ENCODE results near the gene CCDC18.

DNA sequence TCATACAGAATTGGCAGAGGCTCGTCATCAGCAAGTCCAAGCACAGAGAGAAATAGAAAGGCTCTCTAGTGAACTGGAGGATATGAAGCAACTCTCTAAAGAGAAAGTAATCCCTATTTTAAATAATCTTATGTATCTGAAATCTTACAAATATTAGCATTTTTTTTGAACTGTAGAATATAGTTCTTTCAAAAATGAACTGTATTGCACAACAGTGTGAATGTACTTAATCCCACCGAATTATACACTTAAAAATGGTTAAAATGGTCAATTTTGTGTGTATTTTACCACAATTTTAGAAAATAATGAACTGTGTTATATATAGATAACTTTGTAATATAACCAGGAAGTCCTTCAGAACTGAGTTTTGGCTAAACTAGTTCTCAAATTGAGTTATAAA is 75.9 kb downstream of the CCDC18 start:
- TF ChIP-seq, protein P1, sequence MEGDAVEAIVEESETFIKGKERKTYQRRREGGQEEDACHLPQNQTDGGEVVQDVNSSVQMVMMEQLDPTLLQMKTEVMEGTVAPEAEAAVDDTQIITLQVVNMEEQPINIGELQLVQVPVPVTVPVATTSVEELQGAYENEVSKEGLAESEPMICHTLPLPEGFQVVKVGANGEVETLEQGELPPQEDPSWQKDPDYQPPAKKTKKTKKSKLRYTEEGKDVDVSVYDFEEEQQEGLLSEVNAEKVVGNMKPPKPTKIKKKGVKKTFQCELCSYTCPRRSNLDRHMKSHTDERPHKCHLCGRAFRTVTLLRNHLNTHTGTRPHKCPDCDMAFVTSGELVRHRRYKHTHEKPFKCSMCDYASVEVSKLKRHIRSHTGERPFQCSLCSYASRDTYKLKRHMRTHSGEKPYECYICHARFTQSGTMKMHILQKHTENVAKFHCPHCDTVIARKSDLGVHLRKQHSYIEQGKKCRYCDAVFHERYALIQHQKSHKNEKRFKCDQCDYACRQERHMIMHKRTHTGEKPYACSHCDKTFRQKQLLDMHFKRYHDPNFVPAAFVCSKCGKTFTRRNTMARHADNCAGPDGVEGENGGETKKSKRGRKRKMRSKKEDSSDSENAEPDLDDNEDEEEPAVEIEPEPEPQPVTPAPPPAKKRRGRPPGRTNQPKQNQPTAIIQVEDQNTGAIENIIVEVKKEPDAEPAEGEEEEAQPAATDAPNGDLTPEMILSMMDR (IDR thresholded peaks at IDR 0.05; ENCODE audit: low read depth, low read length, poor library complexity, severe bottlenecking): no peak
- no peak for TF ChIP-seq EZH2phosphoT487 (IDR thresholded peaks at IDR 0.05; ENCODE audit: borderline replicate concordance, low read length)
